ENCODE measurements around the gene RGPD6.
"Not testable (repeated sequence)": the region's sequence is repeated elsewhere in the genome, so short reads cannot be mapped to it uniquely, and the experiment has no call there.

Gene RGPD6

GRCh38 chr2:110576763-110577416, at the start of gene RGPD6:
Gene RGPD6, minus strand, starts transcription at chr2:110577222. Its CDS starts 198 bp downstream, at chr2:110577024.
- H3K4me1 ChIP-seq (ENCODE audit: insufficient read depth, insufficient read length); H3K9me3 ChIP-seq (ENCODE audit: insufficient read depth, low read length); H3K4me3 ChIP-seq (ENCODE audit: insufficient read length, low read depth); DNase-seq (ENCODE audit: low read depth, low spot score); H3K9ac ChIP-seq (ENCODE audit: insufficient read length, low read depth); H3K27me3 ChIP-seq (ENCODE audit: insufficient read depth, insufficient read length); H3K36me3 ChIP-seq (ENCODE audit: insufficient read depth, insufficient read length, low read length): not testable (repeated sequence)

- H3K9me3 ChIP-seq (ENCODE audit: insufficient read depth, low read length); H3K27me3 ChIP-seq (ENCODE audit: insufficient read depth, insufficient read length); DNase-seq (ENCODE audit: low read depth, low spot score); H3K9ac ChIP-seq (ENCODE audit: insufficient read length, low read depth); H3K4me3 ChIP-seq (ENCODE audit: insufficient read length, low read depth); H3K4me1 ChIP-seq (ENCODE audit: insufficient read depth, insufficient read length); H3K36me3 ChIP-seq (ENCODE audit: insufficient read depth, insufficient read length, low read length): not testable (repeated sequence)
Measured at GRCh38 chr2:110619326-110619939, 42.4 kb upstream of the RGPD6 start.

- H3K27me3 ChIP-seq (ENCODE audit: insufficient read depth, insufficient read length); H3K9me3 ChIP-seq (ENCODE audit: insufficient read depth, low read length); H3K4me1 ChIP-seq (ENCODE audit: insufficient read depth, insufficient read length); DNase-seq (ENCODE audit: low read depth, low spot score); H3K4me3 ChIP-seq (ENCODE audit: insufficient read length, low read depth); H3K9ac ChIP-seq (ENCODE audit: insufficient read length, low read depth); H3K36me3 ChIP-seq (ENCODE audit: insufficient read depth, insufficient read length, low read length): not testable (repeated sequence)
Measured at GRCh38 chr2:110613927-110614326, 36.9 kb upstream of the RGPD6 start.

- H3K27me3 ChIP-seq (ENCODE audit: insufficient read depth, insufficient read length); H3K36me3 ChIP-seq (ENCODE audit: insufficient read depth, insufficient read length, low read length); H3K9ac ChIP-seq (ENCODE audit: insufficient read length, low read depth); DNase-seq (ENCODE audit: low read depth, low spot score); H3K4me1 ChIP-seq (ENCODE audit: insufficient read depth, insufficient read length); H3K4me3 ChIP-seq (ENCODE audit: insufficient read length, low read depth); H3K9me3 ChIP-seq (ENCODE audit: insufficient read depth, low read length): not testable (repeated sequence)
Measured at GRCh38 chr2:110610613-110611250, 33.7 kb upstream of the RGPD6 start.

- not testable (repeated sequence) for H3K27me3 ChIP-seq (ENCODE audit: insufficient read depth, insufficient read length); H3K4me1 ChIP-seq (ENCODE audit: insufficient read depth, insufficient read length); H3K4me3 ChIP-seq (ENCODE audit: insufficient read length, low read depth); H3K9ac ChIP-seq (ENCODE audit: insufficient read length, low read depth); H3K9me3 ChIP-seq (ENCODE audit: insufficient read depth, low read length); DNase-seq (ENCODE audit: low read depth, low spot score); H3K36me3 ChIP-seq (ENCODE audit: insufficient read depth, insufficient read length, low read length)
Measured at GRCh38 chr2:110609843-110610612, 33.0 kb upstream of the RGPD6 start.

- not testable (repeated sequence) for H3K9ac ChIP-seq (ENCODE audit: insufficient read length, low read depth); H3K9me3 ChIP-seq (ENCODE audit: insufficient read depth, low read length); H3K4me1 ChIP-seq (ENCODE audit: insufficient read depth, insufficient read length); DNase-seq (ENCODE audit: low read depth, low spot score); H3K4me3 ChIP-seq (ENCODE audit: insufficient read length, low read depth); H3K36me3 ChIP-seq (ENCODE audit: insufficient read depth, insufficient read length, low read length); H3K27me3 ChIP-seq (ENCODE audit: insufficient read depth, insufficient read length)
Measured at GRCh38 chr2:110608788-110609502, 31.9 kb upstream of the RGPD6 start.

GRCh38 chr2:110605057-110605456, 28.0 kb upstream of the RGPD6 start:
- not testable (repeated sequence) for H3K9ac ChIP-seq (ENCODE audit: insufficient read length, low read depth)

GRCh38 chr2:110603917-110604591, 27.0 kb upstream of the RGPD6 start:
- H3K9me3 ChIP-seq (ENCODE audit: insufficient read depth, low read length); H3K36me3 ChIP-seq (ENCODE audit: insufficient read depth, insufficient read length, low read length); H3K27me3 ChIP-seq (ENCODE audit: insufficient read depth, insufficient read length); H3K4me3 ChIP-seq (ENCODE audit: insufficient read length, low read depth); DNase-seq (ENCODE audit: low read depth, low spot score); H3K9ac ChIP-seq (ENCODE audit: insufficient read length, low read depth); H3K4me1 ChIP-seq (ENCODE audit: insufficient read depth, insufficient read length): not testable (repeated sequence)

More at GRCh38 chr2:110605057-110605456, 28.0 kb upstream of the RGPD6 start:
- H3K4me3 ChIP-seq (ENCODE audit: insufficient read length, low read depth); DNase-seq (ENCODE audit: low read depth, low spot score); H3K9me3 ChIP-seq (ENCODE audit: insufficient read depth, low read length); H3K4me1 ChIP-seq (ENCODE audit: insufficient read depth, insufficient read length); H3K36me3 ChIP-seq (ENCODE audit: insufficient read depth, insufficient read length, low read length); H3K27me3 ChIP-seq (ENCODE audit: insufficient read depth, insufficient read length): not testable (repeated sequence)

- not testable (repeated sequence) for DNase-seq (ENCODE audit: low read depth, low spot score); H3K9me3 ChIP-seq (ENCODE audit: insufficient read depth, low read length); H3K4me1 ChIP-seq (ENCODE audit: insufficient read depth, insufficient read length)
Measured at GRCh38 chr2:110602139-110602538, 25.1 kb upstream of the RGPD6 start.

GRCh38 chr2:110591973-110592372, 15.0 kb upstream of the RGPD6 start:
- not testable (repeated sequence) for H3K9ac ChIP-seq (ENCODE audit: insufficient read length, low read depth); H3K27me3 ChIP-seq (ENCODE audit: insufficient read depth, insufficient read length); H3K4me3 ChIP-seq (ENCODE audit: insufficient read length, low read depth); DNase-seq (ENCODE audit: low read depth, low spot score); H3K36me3 ChIP-seq (ENCODE audit: insufficient read depth, insufficient read length, low read length); H3K4me1 ChIP-seq (ENCODE audit: insufficient read depth, insufficient read length); H3K9me3 ChIP-seq (ENCODE audit: insufficient read depth, low read length)

More at GRCh38 chr2:110602139-110602538, 25.1 kb upstream of the RGPD6 start:
- not testable (repeated sequence) for H3K27me3 ChIP-seq (ENCODE audit: insufficient read depth, insufficient read length); H3K4me3 ChIP-seq (ENCODE audit: insufficient read length, low read depth); H3K36me3 ChIP-seq (ENCODE audit: insufficient read depth, insufficient read length, low read length); H3K9ac ChIP-seq (ENCODE audit: insufficient read length, low read depth)
